WERI-Rb-1 (cell line): Measurements from ENCODE around the gene INSYN1.

Experiments
- DNase-seq: peaks from one replicate; pipeline ENCODE4 v3.0.0-alpha.2; 2020
- H3K27ac ChIP-seq: fragments of 250-450 bp; sonication (Bioruptor Pico); 2 replicates; pipeline ENCODE4 v1.5.1; 2020; ENCODE audit warnings: mild to moderate bottlenecking, moderate library complexity
- H3K27me3 ChIP-seq: fragments of 250-450 bp; sonication (Bioruptor Pico); 2 replicates; pipeline ENCODE4 v1.5.1; 2021; ENCODE audit warnings: mild to moderate bottlenecking, low read depth, moderate library complexity; ENCODE audit not compliant: insufficient read depth, severe bottlenecking
- H3K36me3 ChIP-seq: fragments of 250-450 bp; sonication (Bioruptor Pico); 2 replicates; pipeline ENCODE4 v1.5.1; 2020; ENCODE audit warnings: mild to moderate bottlenecking, moderate library complexity
- H3K4me3 ChIP-seq: 2 replicates; pipeline ENCODE4 v1.5.1; 2011; ENCODE audit warnings: low read depth, mild to moderate bottlenecking, control low read depth, low read length
- H3K9me3 ChIP-seq: fragments of 250-450 bp; sonication (Bioruptor Pico); 2 replicates; pipeline ENCODE4 v1.5.1; 2021; ENCODE audit warnings: mild to moderate bottlenecking, moderate library complexity; ENCODE audit not compliant: severe bottlenecking
- CTCF ChIP-seq: IDR thresholded peaks from 2 replicates; pipeline ENCODE4 v1.5.1; 2011; ENCODE audit warnings: low read depth, mild to moderate bottlenecking, control low read depth, inconsistent platforms, low read length

Gene INSYN1

GRCh38 chr15:73691396-73691795, 61.8 kb downstream of the INSYN1 start:
- H3K9me3 ChIP-seq = no peaks in the 10 kb centered on the region
- no peaks in the 10 kb centered on the region for H3K27me3 ChIP-seq
- DNase-seq = peak; percentile 83
- no peak for TF ChIP-seq CTCF
- H3K27ac ChIP-seq = no peak overlapping the region
- peaks cover 10% of the 10 kb centered on the region for H3K36me3 ChIP-seq
- no peak overlapping the region for H3K4me3 ChIP-seq

- no peak for DNase-seq
- Histone ChIP-seq H3K27me3 (no peaks in the 10 kb centered on the region), H3K36me3 (peaks cover 6% of the 10 kb centered on the region), H3K27ac (no peak overlapping the region), H3K9me3 (no peaks in the 10 kb centered on the region), H3K4me3 (no peak overlapping the region)
- TF ChIP-seq CTCF = no peak
These were observed 64.7 kb downstream of the INSYN1 start for GRCh38 chr15:73688455-73688854.

GRCh38 chr15:73687351-73687750, 65.8 kb downstream of the INSYN1 start:
- Histone ChIP-seq H3K9me3 (no peaks in the 10 kb centered on the region), H3K36me3 (peaks cover 6% of the 10 kb centered on the region), H3K4me3 (no peak overlapping the region), H3K27ac (no peak overlapping the region), H3K27me3 (no peaks in the 10 kb centered on the region)
- no peak for DNase-seq
- no peak for TF ChIP-seq CTCF

- Histone ChIP-seq H3K27ac (no peak overlapping the region), H3K9me3 (no peaks in the 10 kb centered on the region), H3K4me3 (no peak overlapping the region), H3K36me3 (peaks cover 4% of the 10 kb centered on the region), H3K27me3 (no peaks in the 10 kb centered on the region)
- DNase-seq = peak; percentile 33
- TF ChIP-seq CTCF = no peak
These were observed 66.3 kb downstream of the INSYN1 start for GRCh38 chr15:73686781-73687256.

DNA sequence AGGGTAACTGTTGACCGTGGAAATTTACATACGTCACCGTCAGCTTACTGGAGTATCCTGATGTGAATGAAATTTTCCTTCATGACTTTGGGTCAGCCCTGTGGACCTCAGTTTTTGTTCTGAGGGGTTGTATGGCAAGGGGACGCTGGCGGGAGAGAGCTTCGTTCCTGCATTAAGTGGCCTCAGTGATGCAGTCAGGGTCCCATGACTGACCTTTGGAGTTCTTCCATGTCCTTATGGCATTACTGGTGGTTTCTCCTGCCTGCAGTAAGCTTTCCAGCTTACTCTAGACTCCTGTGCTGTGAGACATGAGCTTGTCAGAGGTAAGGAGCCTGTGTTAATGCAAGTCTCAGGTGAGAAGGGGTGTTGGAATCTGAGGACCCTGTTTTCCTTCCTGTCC, 67.2 kb downstream of the INSYN1 start:
- Histone ChIP-seq H3K27me3 (no peaks in the 10 kb centered on the region), H3K4me3 (peak overlapping the region; percentile 94), H3K36me3 (peaks cover 3% of the 10 kb centered on the region), H3K27ac (peak overlapping the region; percentile 95; the same call in 1 of the 2 replicates), H3K9me3 (no peaks in the 10 kb centered on the region)
- DNase-seq = no peak
- no peak for TF ChIP-seq CTCF
